Erythroblast (primary cell): ENCODE measurements around the gene NPTX1.

Source experiments
- GATA1 ChIP-seq: IDR thresholded peaks from 2 replicates; pipeline ENCODE4 v1.6.1; 2011; ENCODE audit warnings: low read depth, mild to moderate bottlenecking, control low read depth, low read length, moderate library complexity
- POLR2A ChIP-seq: IDR thresholded peaks from 2 replicates; pipeline ENCODE4 v1.6.1; 2011; ENCODE audit warnings: mild to moderate bottlenecking, low read length

GRCh38 chr17:80463784-80464400 is 12.5 kb downstream of the NPTX1 start:
- TF ChIP-seq POLR2A (no peak), GATA1 (no peak)
